NB4 (cell line): ENCODE measurements around the gene OBP2B.
"Not testable (repeated sequence)": the region's sequence is repeated elsewhere in the genome, so short reads cannot be mapped to it uniquely, and the experiment has no call there.

Experiments
- DNase-seq: peaks from one replicate; pipeline ENCODE4 v3.0.0; 2010; ENCODE audit warnings: low read depth
- H3K4me3 ChIP-seq: one replicate; pipeline ENCODE4 v1.5.1; 2011; ENCODE audit warnings: mild to moderate bottlenecking, low read depth, low read length, moderate library complexity
- CTCF ChIP-seq: IDR thresholded peaks from one replicate; pipeline ENCODE4 v1.5.1; 2012; ENCODE audit warnings: low read depth, low read length
- MAX ChIP-seq: IDR thresholded peaks from 2 replicates; pipeline ENCODE4 v1.6.1; 2011; ENCODE audit warnings: low read depth, low read length
- MYC ChIP-seq: IDR thresholded peaks from 2 replicates; pipeline ENCODE4 v1.6.1; 2011; ENCODE audit warnings: low read depth, low read length
- POLR2A ChIP-seq: IDR thresholded peaks from 2 replicates; pipeline ENCODE4 v1.6.1; 2011; ENCODE audit warnings: mild to moderate bottlenecking; ENCODE audit not compliant: insufficient read length; ENCODE audit errors: extremely low read depth

OBP2B gene

GRCh38 chr9:133181561-133181960, 27.5 kb downstream of the OBP2B start:
- TF ChIP-seq CTCF (no peak), MYC (no peak), POLR2A (no peak), MAX (no peak)
- no peak for DNase-seq
- H3K4me3 ChIP-seq: no peak overlapping the region

- no peak for DNase-seq
- H3K4me3 ChIP-seq: no peak overlapping the region
- TF ChIP-seq MYC: no peak
- no peak for TF ChIP-seq POLR2A
- TF ChIP-seq CTCF: no peak
- TF ChIP-seq MAX: no peak
Observed at GRCh38 chr9:133180953-133181352, 28.1 kb downstream of the OBP2B start.

- no peak overlapping the region for H3K4me3 ChIP-seq
- TF ChIP-seq MAX (no peak), POLR2A (no peak), CTCF (no peak), MYC (no peak)
- no peak for DNase-seq
Observed at GRCh38 chr9:133173056-133173455, 36.0 kb downstream of the OBP2B start.

GRCh38 chr9:133171161-133171961, 37.7 kb downstream of the OBP2B start:
- no peak for TF ChIP-seq POLR2A
- no peak for TF ChIP-seq MYC
- no peak for TF ChIP-seq CTCF
- no peak for TF ChIP-seq MAX

GRCh38 chr9:133170716-133171115, 38.3 kb downstream of the OBP2B start:
- TF ChIP-seq MAX (no peak), MYC (no peak), CTCF (no peak), POLR2A (no peak)
- no peak overlapping the region for H3K4me3 ChIP-seq
- no peak for DNase-seq

More at GRCh38 chr9:133171161-133171961, 37.7 kb downstream of the OBP2B start:
- H3K4me3 ChIP-seq: no peak overlapping the region
- no peak for DNase-seq

- DNase-seq, H3K4me3 ChIP-seq: not testable (repeated sequence)
Observed at GRCh38 chr9:133169687-133170086, 39.4 kb downstream of the OBP2B start.
